ENCODE measurements around the gene PPP1R3F.
"Not testable (repeated sequence)": the region's sequence is repeated elsewhere in the genome, so short reads cannot be mapped to it uniquely, and the experiment has no call there.

PPP1R3F gene

DNA sequence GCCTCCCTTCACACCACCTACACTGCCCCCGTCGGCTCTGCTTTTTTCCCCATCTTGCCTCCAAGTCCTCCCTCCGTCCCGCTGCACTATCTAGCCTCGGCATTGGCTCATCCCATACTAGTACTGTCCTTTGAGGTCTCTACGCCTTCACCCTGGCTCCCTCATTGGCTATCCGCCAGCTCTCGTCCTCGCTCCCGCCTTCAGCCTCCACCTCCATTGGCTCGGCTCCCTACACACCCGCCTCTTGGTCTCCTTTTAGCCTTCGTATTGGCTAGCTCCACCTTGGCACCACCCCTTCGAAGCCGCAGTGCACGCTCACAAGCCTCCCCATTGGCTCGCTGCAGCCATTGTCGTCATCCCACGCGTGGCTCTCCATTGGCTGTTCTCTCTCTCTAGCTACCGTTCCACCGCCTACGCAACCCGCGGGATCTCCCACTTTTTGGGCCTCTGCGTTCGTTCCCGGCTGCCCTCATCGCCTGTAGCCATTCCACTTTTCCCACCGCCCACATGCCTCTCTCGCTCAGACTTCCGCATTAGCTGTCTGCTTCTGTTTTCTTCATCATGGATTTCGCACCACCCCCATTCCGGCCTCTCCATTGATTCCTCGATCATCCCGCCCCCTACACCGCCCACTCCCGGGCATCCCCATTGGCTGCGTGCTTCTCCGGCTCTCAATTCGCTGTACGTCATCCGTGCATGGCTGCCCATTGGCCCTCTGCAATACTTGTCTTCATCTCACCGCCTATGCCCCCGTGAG lies 405 bp upstream of the PPP1R3F start:
- DNase-seq (ENCODE audit: low read depth, low spot score): peak; percentile 96

DNA sequence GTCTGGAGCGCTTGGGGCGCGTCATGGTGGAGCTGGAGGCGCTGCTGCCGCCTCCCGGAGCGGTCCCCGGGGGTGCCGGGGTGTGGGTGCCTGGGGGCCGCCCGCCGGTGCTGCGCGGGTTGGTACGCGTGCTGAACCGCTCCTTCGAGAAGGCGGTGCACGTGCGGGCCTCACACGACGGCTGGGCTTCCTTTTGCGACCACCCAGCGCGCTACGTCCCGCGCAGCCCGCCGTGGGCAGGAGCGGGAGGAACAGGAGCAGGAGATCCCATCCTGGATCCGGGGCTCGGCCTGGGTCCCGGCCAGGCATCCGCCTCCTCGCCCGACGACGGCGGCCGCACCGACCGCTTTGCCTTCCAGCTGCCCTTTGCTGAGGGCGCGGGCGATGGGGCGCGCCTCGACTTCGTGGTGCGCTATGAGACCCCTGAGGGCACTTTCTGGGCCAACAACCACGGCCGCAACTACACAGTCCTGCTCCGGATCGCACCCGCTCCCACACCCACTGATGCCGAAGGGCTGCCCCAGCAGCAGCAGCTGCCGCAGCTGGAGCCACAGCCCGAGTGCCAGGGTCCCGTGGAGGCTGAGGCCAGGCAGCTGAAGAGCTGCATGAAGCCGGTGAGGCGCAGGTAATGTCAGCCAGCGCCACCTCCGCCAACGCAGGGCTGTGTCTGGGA lies 792 bp downstream of the PPP1R3F start:
- no peak for DNase-seq (ENCODE audit: low read depth, low spot score)

More for the DNA sequence above, 405 bp upstream of the PPP1R3F start:
- peak overlapping the region; percentile 70 for H3K4me3 ChIP-seq (ENCODE audit: low read length)

DNA sequence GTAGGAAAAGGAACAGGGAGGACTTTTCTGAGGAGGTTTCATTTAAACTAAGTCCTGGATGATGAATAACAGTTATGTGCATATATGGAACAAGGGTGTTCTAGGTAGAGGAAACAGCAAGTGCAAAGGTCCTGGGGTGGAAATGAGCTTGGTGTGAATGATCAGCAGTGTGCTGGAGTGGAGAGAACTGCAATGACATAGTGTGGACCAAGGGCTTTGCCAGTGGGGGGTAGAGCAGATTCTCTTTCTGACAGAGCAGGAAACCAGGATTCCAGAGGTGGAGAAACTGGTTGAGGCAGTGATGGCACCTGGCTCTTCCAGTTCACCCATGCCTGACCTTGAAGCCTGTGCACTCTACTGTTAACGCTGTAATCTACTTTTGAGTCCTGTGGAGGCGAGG lies 1.7 kb downstream of the PPP1R3F start:
- DNase-seq (ENCODE audit: low read depth, low spot score): no peak
- no peak overlapping the region for H3K4me3 ChIP-seq (ENCODE audit: low read length)

More for the DNA sequence above, 792 bp downstream of the PPP1R3F start:
- H3K4me3 ChIP-seq (ENCODE audit: low read length): peak overlapping the region; percentile 54

- no peak overlapping the region for H3K4me3 ChIP-seq (ENCODE audit: low read length)
- DNase-seq (ENCODE audit: low read depth, low spot score): no peak
Measured at GRCh38 chrX:49272421-49272820, 2.8 kb downstream of the PPP1R3F start.

DNA sequence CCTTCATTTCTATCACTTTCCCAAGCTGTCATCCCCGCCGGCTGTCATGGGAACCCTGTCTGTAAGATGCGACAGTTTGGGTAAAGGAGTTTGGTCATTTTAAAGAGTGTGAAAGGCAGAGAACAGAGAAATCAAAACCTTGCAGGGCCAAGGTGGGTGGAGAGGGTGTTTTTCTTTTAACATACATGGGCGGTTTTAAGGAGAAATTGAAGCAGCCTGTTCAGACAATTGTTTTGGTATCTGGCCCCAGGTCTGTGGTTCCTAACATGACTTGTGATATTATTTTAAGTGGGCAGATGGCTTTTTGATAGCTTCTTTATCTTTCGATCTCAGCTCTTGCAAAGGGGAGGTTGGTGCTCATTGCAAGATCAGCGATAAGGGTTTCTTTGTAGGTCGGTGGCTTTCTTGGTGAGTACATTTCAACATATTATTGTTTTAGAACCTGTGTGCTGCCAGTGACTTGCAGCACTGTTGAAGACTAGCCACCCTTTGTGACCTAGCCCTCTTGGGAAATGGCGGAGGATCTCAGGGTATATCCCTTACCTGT lies 3.7 kb downstream of the PPP1R3F start:
- peak; percentile 87 for DNase-seq (ENCODE audit: low read depth, low spot score)
- no peak overlapping the region for H3K4me3 ChIP-seq (ENCODE audit: low read length)

DNA sequence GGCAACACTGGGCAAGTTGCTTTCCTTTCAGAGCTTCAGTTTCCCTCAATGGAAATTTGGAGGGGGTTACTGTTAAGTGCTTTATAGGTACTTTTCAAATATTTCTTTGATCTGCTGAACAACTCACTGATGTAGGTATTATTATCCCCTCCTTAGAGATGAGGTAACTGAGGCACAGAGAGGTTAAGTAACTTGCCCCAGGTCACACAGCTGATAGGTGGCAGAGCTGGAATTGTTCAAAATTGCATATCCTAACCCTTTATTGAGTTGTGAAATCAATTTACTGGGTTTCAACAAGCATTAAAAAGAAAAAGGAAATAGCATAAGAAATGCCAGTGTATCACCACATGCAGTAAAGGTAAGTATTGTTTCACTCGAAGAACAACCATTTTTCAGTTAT lies 6.6 kb downstream of the PPP1R3F start:
- no peak overlapping the region for H3K4me3 ChIP-seq (ENCODE audit: low read length)
- DNase-seq (ENCODE audit: low read depth, low spot score): no peak

- no peak for DNase-seq (ENCODE audit: low read depth, low spot score)
- H3K4me3 ChIP-seq (ENCODE audit: low read length): no peak overlapping the region
Measured at GRCh38 chrX:49276671-49277534, 7.3 kb downstream of the PPP1R3F start.

GRCh38 chrX:49277535-49277830 lies 7.9 kb downstream of the PPP1R3F start:
- no peak for DNase-seq (ENCODE audit: low read depth, low spot score)
- no peak overlapping the region for H3K4me3 ChIP-seq (ENCODE audit: low read length)

- DNase-seq (ENCODE audit: low read depth, low spot score): no peak
- no peak overlapping the region for H3K4me3 ChIP-seq (ENCODE audit: low read length)
Measured at GRCh38 chrX:49278081-49278480, 8.5 kb downstream of the PPP1R3F start.

- no peak overlapping the region for H3K4me3 ChIP-seq (ENCODE audit: low read length)
- DNase-seq (ENCODE audit: low read depth, low spot score): no peak
Measured at GRCh38 chrX:49282647-49283011, 13.0 kb downstream of the PPP1R3F start.

GRCh38 chrX:49284212-49284611 lies 14.6 kb downstream of the PPP1R3F start:
- H3K4me3 ChIP-seq (ENCODE audit: low read length): no peak overlapping the region
- no peak for DNase-seq (ENCODE audit: low read depth, low spot score)

DNA sequence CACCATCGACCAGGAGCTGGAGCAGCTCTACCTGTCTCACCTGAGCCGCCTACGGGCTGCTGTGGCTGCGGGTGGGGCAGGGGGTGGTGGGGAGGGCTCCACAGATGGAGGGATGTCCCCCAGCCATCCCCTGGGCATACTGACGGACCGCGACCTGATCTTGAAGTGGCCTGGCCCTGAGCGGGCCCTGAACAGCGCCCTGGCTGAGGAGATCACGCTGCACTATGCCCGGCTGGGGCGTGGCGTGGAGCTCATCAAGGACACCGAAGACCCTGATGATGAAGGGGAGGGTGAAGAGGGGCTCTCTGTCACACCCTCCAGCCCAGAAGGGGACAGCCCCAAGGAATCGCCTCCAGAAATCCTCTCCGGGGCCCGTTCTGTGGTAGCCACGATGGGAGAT lies 16.5 kb downstream of the PPP1R3F start:
- H3K4me3 ChIP-seq (ENCODE audit: low read length): no peak overlapping the region
- no peak for DNase-seq (ENCODE audit: low read depth, low spot score)

GRCh38 chrX:49286581-49286980 lies 17.0 kb downstream of the PPP1R3F start:
- DNase-seq (ENCODE audit: low read depth, low spot score): no peak
- no peak overlapping the region for H3K4me3 ChIP-seq (ENCODE audit: low read length)

DNA sequence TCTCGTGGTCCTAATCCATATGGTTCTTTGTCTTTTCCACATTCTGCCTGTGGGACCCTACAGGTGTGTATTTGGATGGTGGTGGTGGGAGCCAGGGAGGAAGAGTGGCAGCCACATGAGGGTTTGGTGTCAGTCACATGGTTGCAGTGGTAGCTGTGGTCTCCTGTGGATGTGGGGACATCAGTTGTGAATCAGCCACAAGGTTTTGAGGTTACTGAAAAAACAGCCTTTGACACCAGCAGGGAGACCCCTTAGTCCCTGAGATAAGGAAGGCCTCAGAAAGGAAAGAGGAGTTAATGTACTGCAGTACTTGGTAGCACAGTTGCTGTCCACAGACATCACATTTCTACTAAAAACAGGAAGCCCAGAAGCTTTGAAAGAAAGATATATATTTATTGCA lies 18.1 kb downstream of the PPP1R3F start:
- DNase-seq (ENCODE audit: low read depth, low spot score): peak; percentile 26
- no peak overlapping the region for H3K4me3 ChIP-seq (ENCODE audit: low read length)

DNA sequence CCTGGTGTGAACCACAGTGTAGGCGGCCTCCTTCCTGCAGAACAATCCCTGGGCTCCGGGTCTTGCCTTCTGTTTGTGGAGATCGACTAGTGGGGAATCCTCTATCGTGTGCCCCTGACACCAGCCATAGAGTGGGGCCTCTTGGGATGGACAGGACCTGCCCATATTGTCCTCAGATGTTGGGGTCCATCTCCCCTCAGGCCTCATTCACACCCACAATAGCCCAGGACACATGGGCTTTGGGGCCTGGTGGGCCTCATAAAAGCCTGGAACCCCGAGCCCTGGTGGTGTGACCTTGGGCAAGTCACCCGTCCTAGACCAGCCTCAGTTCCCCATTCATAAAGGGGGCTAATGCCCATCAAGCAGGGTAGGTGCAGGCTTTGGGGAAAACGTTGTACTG lies 20.6 kb downstream of the PPP1R3F start:
- no peak for DNase-seq (ENCODE audit: low read depth, low spot score)
- no peak overlapping the region for H3K4me3 ChIP-seq (ENCODE audit: low read length)

DNA sequence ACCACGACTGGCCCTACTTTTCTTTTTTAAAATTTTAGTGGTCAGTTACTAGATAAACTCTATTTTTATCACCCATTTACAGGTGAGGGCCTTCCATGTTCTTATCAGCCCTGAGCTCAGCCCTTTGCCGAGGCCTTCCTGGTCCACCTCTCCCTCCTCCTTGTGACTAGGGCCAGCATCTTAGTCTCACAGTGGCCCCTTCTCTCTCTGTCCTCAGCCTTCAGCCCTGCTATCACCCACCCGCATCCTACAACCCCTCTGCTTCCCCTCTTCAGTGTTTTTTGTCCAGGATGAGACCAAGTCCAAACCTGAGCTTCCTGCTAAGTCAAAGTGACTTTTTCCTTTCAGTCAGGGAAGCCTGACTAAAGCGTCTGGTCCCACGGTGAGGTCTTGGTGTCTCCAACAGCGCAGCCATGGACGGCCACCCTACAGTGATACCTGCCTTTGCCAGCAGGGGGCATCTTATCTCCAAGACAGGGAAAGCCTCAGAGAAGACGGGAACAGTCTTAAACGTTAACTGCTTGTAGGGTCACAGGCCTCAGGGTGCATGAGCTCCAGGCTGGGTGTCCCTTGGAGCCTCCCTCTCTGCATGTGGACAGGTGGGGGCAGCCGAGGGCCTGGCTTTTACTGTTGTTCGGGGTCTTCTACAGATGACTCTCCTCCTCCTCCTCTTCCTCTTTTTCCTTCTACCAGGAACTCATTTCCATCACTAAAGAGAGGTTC lies 22.2 kb downstream of the PPP1R3F start:
- DNase-seq (ENCODE audit: low read depth, low spot score): peak; percentile 50
- no peak overlapping the region for H3K4me3 ChIP-seq (ENCODE audit: low read length)

DNA sequence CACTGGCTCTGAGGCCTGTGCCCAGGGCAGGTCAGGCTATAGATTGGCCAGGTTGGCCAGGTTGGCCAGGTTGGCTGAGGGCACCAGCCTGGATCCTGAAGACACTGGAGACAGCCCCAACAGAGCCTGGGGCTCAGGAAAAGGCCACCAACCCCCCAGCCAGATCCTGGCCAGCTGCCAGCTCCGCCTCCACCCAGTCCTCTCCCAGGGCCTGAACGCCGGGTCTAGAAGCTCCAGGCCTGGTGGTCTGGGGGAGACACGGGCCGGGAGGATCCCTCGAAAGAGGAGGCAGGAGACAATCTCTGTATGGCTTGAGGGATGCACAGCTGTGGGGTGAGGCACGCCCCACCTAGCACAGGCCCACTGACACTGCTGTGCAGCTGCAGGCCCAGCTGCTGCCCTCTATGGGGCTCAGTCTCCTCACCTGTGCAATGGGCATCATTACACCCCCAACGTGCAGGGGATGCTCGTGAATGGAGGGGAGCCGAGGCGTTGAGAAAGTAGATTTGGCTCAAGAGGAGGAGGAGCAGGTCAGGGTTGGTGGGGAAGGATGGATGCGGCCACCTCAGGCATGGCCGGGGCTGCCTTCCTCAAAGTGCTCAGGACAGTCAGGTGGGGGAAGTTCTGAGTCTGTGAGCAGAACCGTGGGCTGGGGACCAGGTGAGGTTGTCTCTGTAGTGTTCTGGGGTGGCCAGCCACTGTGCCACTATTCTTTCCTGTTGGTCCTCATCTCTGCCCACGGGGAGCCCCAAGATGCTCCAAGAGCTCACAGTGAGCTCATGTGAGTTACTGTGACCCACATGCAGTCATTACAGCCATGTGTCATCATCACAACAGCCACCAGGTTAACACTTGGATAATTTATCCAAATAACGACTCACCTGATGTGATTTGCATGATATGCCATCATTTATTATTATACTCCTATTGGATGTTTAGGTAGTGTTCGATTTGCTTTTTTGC lies 23.1 kb downstream of the PPP1R3F start:
- no peak overlapping the region for H3K4me3 ChIP-seq (ENCODE audit: low read length)
- DNase-seq (ENCODE audit: low read depth, low spot score): no peak

DNA sequence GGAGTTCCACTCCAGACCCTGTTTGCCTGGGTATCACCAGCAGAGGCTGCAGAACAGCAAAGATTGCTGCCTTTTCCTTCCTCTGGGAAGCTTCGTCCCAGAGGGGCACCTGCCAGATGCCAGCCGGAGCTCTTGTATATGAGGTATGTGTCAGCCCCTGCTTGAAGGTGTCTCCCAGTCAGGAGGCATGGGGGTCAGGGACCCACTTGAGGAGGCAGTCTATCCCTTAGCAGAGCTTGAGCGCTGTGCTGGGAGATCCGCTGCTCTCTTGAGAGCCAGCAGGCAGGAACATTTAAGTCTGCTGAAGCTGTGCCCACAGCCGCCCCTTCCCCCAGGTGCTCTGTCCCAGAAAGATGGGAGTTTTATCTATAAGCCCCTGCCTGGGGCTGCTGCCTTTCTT lies 29.7 kb downstream of the PPP1R3F start:
- H3K4me3 ChIP-seq (ENCODE audit: low read length); DNase-seq (ENCODE audit: low read depth, low spot score): not testable (repeated sequence)

Measured in Jurkat, Clone E6-1 (cell line).